NAMALWA (cell line): ENCODE results near the gene MAML3.

Experiments used
- DNase-seq: peaks from one replicate; pipeline ENCODE4 v3.0.0-alpha.2; 2015; ENCODE audit warnings: low spot score

The MAML3 gene

DNA sequence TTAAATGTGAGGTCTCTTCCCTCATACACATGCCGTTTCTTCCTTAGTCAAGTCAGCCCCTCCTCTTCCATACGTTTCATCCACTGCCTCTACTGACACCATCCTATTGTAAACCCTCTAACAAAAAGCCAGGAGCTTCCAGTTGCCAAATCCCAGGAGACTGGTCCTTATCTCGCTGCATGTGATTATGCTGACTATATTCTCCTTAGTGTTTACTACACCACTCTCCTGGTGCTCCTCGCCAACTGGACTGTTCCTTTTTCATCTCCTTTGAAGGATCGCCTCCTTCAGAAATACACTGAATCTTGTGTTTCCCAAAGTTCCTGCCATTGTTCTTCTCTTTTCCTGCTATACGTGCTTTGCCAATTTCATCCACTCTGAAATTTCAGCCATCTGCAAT lies 27.7 kb downstream of the MAML3 start:
- DNase-seq: no peak

GRCh38 chr4:140125374-140125773 lies 28.6 kb downstream of the MAML3 start:
- DNase-seq: no peak

DNA sequence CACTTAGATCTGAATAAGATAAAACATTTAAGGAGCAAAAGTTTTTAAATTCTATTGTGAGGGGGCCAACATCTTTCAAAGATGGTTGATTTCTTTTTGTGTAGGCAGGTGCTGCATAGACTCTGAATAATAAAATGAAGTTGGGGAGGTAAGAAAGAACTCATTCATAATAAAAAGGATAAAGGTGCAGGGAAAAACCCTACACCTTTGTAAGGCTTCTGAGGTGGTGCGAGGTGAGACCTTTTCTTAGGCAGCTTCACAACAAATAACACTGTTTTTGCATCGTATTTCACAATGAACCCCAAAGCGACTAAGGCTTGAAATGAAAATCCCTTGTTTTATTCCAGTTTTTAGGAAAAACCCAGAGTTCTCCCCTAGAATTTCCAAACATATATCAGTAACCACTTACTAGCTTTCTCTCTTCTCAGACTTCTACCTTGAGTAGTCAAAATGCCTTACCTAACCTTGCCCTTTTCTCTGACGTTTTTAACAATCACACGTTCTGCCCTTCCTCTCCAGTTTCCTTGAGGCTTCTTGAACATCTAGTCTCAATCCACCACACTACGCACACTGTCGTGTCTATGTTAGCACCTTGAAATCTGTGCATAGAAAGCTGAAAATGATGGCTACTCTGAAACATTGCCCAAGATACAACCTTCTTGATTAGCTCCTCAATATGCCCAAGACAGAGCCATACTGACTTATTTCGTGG lies 30.2 kb downstream of the MAML3 start:
- DNase-seq: no peak

DNA sequence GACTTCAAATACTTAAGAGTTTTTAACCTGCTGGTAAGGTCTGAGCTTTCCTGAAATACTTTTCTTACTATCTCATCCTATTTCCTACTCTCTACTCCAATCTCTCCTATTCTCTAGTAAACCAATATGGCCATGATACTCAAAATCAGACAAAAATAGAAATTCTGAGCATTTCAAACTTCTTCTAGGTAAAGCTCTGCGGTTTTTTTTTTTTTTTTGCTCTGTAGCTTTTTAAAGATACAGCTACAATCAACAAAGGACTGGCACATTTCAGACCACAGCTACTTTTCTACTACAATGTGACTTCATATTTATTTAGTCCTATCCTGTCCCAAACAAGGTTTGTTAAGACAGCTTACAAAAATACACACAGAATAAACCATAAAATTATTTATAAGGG lies 31.1 kb downstream of the MAML3 start:
- DNase-seq: no peak

- DNase-seq: peak; percentile 33
These were observed 32.3 kb downstream of the MAML3 start for GRCh38 chr4:140121646-140122045.

GRCh38 chr4:140118931-140119640 lies 34.9 kb downstream of the MAML3 start:
- DNase-seq: no peak

GRCh38 chr4:140117947-140118346 lies 36.0 kb downstream of the MAML3 start:
- DNase-seq: no peak

DNA sequence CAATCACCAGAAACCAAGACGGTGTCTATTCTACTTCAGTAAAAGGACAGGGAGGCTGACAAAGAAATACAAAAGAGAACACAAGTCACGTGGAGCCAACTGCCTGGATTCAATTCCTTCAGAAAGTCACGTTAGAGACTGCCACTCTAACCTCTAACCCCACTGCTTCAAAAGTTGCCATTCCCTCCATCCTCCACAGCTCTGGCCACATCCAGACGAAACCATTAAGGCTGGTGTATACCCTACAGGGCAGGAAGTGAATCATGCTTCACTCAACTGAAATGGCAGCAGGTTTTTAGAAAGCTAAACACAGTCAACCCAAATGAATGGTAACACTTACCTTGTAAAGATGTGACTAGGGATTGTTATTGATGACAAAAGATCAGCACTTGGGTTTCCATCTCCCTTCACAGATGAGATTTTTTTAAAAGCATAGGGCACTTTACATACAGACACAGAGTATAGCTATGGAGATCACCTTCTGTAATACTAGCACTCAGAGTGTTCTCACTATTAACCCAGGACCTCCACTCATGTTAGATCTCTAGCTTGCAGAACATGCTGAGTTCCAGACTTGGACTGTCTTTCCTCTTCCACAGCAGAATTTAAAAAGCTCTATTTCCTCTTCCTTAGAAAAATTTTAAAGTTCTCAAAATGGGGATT lies 37.4 kb downstream of the MAML3 start:
- peak; percentile 48 for DNase-seq

DNA sequence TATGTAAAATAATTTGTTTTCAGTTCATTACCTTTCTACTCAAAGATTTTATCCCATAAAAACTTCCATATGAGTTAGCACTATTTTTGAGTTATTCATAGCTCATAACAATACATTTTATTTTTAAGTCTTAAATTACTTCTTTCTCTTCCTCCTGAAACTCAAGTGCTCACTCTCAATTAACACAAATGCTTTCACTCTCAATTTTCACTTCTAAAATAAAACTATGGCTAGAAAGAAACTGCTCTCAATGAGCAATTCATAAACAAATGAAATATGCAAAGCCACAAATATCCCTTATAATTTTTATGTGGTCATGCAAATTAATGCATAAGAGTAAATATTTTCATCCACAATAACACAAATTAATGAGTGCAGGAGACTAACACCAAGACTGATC lies 38.8 kb downstream of the MAML3 start:
- DNase-seq: no peak

DNA sequence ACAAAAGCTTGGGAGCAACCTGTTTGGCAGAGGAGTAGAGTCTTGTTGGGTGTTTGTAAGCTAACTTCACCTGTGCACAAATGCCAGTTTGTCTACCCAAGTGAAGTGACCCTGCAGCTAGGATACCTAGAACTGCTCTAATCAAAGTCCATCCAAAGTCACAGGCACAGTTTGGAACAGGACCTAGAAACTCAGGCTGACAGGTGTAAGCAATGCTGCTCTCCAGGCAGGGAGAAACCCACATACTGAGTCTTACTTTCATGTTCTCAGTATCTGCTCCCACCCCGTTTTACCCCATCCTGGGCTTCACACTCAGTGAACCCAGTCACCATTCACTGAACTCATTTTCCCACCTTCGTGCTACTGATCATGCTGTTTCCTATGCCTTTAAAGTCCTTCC lies 40.3 kb downstream of the MAML3 start:
- no peak for DNase-seq

- no peak for DNase-seq
These were observed 41.4 kb downstream of the MAML3 start for GRCh38 chr4:140112576-140112975.

- no peak for DNase-seq
These were observed 42.7 kb downstream of the MAML3 start for GRCh38 chr4:140111256-140111655.

GRCh38 chr4:140110542-140111215 lies 43.3 kb downstream of the MAML3 start:
- DNase-seq: no peak

GRCh38 chr4:140109737-140110136 lies 44.2 kb downstream of the MAML3 start:
- DNase-seq: no peak

DNA sequence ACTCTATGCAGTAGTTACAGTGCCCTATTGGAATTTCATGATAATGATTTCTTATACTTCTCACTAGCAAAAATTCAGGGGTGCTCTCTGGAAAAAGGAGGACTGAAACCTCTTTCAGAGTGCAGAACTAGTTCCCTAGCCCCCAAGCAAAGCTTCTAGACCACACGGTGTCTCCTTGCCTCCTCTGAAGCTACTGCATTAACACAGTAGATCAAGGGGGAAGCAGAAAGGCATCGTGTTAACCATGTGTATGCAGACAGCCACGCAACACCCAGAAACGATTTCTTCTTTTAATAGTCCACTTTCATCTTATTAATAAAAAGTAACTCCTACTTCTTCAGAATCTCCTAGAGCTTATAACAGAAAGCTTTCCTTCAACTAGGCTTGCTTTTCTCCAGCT lies 44.7 kb downstream of the MAML3 start:
- DNase-seq: no peak

GRCh38 chr4:140108713-140109230 lies 45.2 kb downstream of the MAML3 start:
- DNase-seq: no peak

GRCh38 chr4:140108243-140108642 lies 45.7 kb downstream of the MAML3 start:
- no peak for DNase-seq

GRCh38 chr4:140106289-140106844 lies 47.6 kb downstream of the MAML3 start:
- no peak for DNase-seq

GRCh38 chr4:140105436-140105835 lies 48.5 kb downstream of the MAML3 start:
- DNase-seq: no peak

- no peak for DNase-seq
These were observed 50.3 kb downstream of the MAML3 start for GRCh38 chr4:140103676-140104075.

DNA sequence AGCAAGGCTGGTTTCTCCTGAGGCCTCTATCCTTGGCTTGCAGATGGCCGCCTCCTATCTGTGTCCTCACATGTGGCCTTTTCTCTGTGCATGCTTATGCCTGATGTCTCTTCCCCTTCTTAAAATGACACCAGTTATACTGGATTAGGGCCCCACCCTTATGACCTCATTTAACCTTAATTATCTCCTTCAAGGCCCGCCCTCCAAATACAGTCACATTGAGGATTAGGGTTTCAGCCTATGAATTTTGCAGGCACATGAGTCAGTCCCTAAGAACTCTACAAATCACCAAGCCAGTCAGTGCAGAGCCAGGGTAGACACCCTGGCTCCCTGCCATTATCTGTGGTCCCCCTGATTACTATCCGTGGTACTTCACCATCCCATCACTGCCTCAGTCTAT lies 51.6 kb downstream of the MAML3 start:
- no peak for DNase-seq

DNA sequence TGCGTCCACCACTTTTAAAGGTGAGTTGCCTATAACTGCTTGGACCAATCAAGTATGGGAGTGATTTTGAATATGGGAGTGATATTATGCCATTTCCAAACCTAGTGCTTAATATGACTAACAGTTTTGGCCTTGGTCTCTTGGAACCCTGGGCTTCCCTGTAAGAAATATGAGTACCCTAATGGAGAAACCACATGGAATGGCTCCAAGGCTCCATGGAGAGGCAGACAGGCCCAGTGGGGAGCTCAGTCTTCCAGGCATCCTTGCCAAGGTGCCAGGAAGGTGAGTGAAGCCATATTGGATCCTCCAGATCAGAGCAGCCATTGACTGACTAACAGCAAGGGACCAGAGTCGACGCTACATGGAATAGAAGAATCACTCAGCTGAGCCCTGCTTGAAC lies 53.2 kb downstream of the MAML3 start:
- no peak for DNase-seq
